WTC11 (cell line): ENCODE measurements around the gene MDM4. TPM values are rescaled to one million over a fixed set of nuclear protein-coding genes. Genes with fewer than 3 reads are reported as not detected.
"Not testable (repeated sequence)": the region's sequence is repeated elsewhere in the genome, so short reads cannot be mapped to it uniquely, and the experiment has no call there.

Source experiments
- ATAC-seq: fragments of 200-7000 bp; cut with Tn5 transposase; 2 replicates; pipeline ENCODE4 v1.10.0; 2021; ENCODE audit warnings: mild to moderate bottlenecking, moderate library complexity
- CTCF ChIA-PET: fragments of 300-600 bp; sonication (Branson Sonifier 250); formaldehyde crosslinking; loops from one replicate; lab custom pipeline; 2021; ENCODE audit warnings: antibody characterized with exemption; lab: Charles Lee
- POLR2A ChIA-PET: fragments of 350-600 bp; sonication (Branson Sonifier 250); formaldehyde crosslinking; loops from one replicate; lab custom pipeline; 2021; ENCODE audit warnings: antibody characterized with exemption; lab: Charles Lee
- DNase-seq: peaks from one replicate; pipeline ENCODE4 v3.0.0; 2021; ENCODE audit warnings: low spot score
- H3K27ac Mint-ChIP-seq: 2 replicates; pipeline ENCODE4 v1.8.0; 2021; ENCODE audit warnings: mixed read lengths
- H3K27me3 Mint-ChIP-seq: 2 replicates; pipeline ENCODE4 v1.8.0; 2021; ENCODE audit warnings: low read depth, mild to moderate bottlenecking, moderate library complexity, mixed read lengths
- H3K36me3 Mint-ChIP-seq: 2 replicates; pipeline ENCODE4 v1.8.0; 2021; ENCODE audit warnings: mixed read lengths
- H3K4me1 Mint-ChIP-seq: 2 replicates; pipeline ENCODE4 v1.8.0; 2022; ENCODE audit warnings: mixed read lengths
- H3K4me3 Mint-ChIP-seq: 2 replicates; pipeline ENCODE4 v1.8.0; 2021; ENCODE audit warnings: mild to moderate bottlenecking, moderate library complexity, mixed read lengths
- H3K9me3 Mint-ChIP-seq: 2 replicates; pipeline ENCODE4 v1.8.0; 2021; ENCODE audit warnings: mixed read lengths
- ATF1 ChIP-seq: sonication (generic); formaldehyde crosslinking; IDR thresholded peaks from 2 replicates; pipeline ENCODE4 v1.8.1; 2023; ENCODE audit warnings: mild to moderate bottlenecking, moderate library complexity, missing genetic modification reagents
- EMX1 ChIP-seq: fragments of 250-450 bp; sonication (Bioruptor Pico); IDR thresholded peaks from 2 replicates; pipeline ENCODE4 v1.8.0; 2021; ENCODE audit warnings: mild to moderate bottlenecking
- ESRRA ChIP-seq: sonication (generic); formaldehyde crosslinking; IDR thresholded peaks from 2 replicates; pipeline ENCODE4 v1.8.1; 2022; ENCODE audit warnings: mild to moderate bottlenecking, missing genetic modification reagents, borderline replicate concordance
- NFYB ChIP-seq: sonication (generic); formaldehyde crosslinking; conservative IDR thresholded peaks from 2 replicates; pipeline ENCODE4 v1.8.0; 2022; ENCODE audit warnings: low read depth, missing genetic modification reagents
- SOX15 ChIP-seq: fragments of 250-450 bp; sonication (Bioruptor Pico); IDR thresholded peaks from 2 replicates; pipeline ENCODE4 v1.9.0; 2021; ENCODE audit warnings: mild to moderate bottlenecking
- TP53 ChIP-seq: sonication (generic); formaldehyde crosslinking; IDR thresholded peaks from 2 replicates; pipeline ENCODE4 v1.8.1; 2023; ENCODE audit warnings: mild to moderate bottlenecking, missing genetic modification reagents
- ZNF138 ChIP-seq: sonication (generic); formaldehyde crosslinking; conservative IDR thresholded peaks from 2 replicates; pipeline ENCODE4 v1.8.1; 2022; ENCODE audit warnings: mild to moderate bottlenecking, moderate library complexity, missing genetic modification reagents
- total RNA-seq: library from RNA; stranded (reverse); gene quantifications from 3 replicates; pipeline ENCODE4 v1.2.3, GENCODE V29; 2021
- TF ChIP-seq, protein P1 (sequence below): sonication (generic); formaldehyde crosslinking; IDR thresholded peaks from 2 replicates; pipeline ENCODE4 v1.8.0; 2022; ENCODE audit warnings: missing genetic modification reagents
- TF ChIP-seq, protein P2 (sequence below): fragments of 250-450 bp; sonication (Bioruptor Pico); IDR thresholded peaks from 2 replicates; pipeline ENCODE4 v1.8.0; 2021; ENCODE audit warnings: mild to moderate bottlenecking
- TF ChIP-seq, protein P3 (sequence below): fragments of 250-450 bp; sonication (Bioruptor Pico); conservative IDR thresholded peaks from 2 replicates; pipeline ENCODE4 v1.9.0; 2021; ENCODE audit warnings: mild to moderate bottlenecking
- TF ChIP-seq, protein P4 (sequence below): sonication (generic); formaldehyde crosslinking; IDR thresholded peaks from 2 replicates; pipeline ENCODE4 v1.8.1; 2022; ENCODE audit warnings: mild to moderate bottlenecking, moderate library complexity, missing genetic modification reagents
- TF ChIP-seq, protein P5 (sequence below): sonication (generic); formaldehyde crosslinking; IDR thresholded peaks from 2 replicates; pipeline ENCODE4 v1.8.1; 2023; ENCODE audit warnings: mild to moderate bottlenecking, missing genetic modification reagents, moderate library complexity
- TF ChIP-seq, protein P6 (sequence below): fragments of 200-600 bp; IDR thresholded peaks from 2 replicates; pipeline ENCODE4 v1.8.0; 2022; ENCODE audit warnings: antibody characterized with exemption
- TF ChIP-seq, protein P7 (sequence below): sonication (generic); formaldehyde crosslinking; IDR thresholded peaks from 2 replicates; pipeline ENCODE4 v1.8.1; 2023; ENCODE audit warnings: mild to moderate bottlenecking, missing genetic modification reagents

The MDM4 gene
- total RNA-seq, 1 experiment from 2014 or later: 76.2 TPM

DNA sequence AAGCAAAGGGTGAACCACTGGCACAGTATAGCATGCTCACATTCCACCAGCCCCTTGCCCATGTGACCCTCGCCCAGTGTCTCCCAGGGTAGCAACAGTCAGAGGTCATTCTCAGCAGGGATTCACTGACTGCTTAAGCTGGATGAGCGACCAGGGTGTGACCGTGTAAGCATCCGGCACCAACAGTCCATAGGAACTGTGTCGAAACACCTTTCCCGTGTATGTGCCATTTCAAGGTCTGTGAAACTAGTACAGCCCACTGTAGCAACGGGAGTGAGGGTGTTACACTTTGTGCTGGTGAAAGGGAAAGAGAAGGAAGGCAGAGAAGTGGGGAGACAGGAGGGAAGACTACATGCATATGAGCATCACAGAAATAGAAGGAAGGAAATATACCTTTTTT is 32.4 kb upstream of the MDM4 start (continued):
- TF ChIP-seq, protein P1, sequence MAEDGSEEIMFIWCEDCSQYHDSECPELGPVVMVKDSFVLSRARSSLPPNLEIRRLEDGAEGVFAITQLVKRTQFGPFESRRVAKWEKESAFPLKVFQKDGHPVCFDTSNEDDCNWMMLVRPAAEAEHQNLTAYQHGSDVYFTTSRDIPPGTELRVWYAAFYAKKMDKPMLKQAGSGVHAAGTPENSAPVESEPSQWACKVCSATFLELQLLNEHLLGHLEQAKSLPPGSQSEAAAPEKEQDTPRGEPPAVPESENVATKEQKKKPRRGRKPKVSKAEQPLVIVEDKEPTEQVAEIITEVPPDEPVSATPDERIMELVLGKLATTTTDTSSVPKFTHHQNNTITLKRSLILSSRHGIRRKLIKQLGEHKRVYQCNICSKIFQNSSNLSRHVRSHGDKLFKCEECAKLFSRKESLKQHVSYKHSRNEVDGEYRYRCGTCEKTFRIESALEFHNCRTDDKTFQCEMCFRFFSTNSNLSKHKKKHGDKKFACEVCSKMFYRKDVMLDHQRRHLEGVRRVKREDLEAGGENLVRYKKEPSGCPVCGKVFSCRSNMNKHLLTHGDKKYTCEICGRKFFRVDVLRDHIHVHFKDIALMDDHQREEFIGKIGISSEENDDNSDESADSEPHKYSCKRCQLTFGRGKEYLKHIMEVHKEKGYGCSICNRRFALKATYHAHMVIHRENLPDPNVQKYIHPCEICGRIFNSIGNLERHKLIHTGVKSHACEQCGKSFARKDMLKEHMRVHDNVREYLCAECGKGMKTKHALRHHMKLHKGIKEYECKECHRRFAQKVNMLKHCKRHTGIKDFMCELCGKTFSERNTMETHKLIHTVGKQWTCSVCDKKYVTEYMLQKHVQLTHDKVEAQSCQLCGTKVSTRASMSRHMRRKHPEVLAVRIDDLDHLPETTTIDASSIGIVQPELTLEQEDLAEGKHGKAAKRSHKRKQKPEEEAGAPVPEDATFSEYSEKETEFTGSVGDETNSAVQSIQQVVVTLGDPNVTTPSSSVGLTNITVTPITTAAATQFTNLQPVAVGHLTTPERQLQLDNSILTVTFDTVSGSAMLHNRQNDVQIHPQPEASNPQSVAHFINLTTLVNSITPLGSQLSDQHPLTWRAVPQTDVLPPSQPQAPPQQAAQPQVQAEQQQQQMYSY (CRISPR knock-in tag): no peak
- TF ChIP-seq, protein P2, sequence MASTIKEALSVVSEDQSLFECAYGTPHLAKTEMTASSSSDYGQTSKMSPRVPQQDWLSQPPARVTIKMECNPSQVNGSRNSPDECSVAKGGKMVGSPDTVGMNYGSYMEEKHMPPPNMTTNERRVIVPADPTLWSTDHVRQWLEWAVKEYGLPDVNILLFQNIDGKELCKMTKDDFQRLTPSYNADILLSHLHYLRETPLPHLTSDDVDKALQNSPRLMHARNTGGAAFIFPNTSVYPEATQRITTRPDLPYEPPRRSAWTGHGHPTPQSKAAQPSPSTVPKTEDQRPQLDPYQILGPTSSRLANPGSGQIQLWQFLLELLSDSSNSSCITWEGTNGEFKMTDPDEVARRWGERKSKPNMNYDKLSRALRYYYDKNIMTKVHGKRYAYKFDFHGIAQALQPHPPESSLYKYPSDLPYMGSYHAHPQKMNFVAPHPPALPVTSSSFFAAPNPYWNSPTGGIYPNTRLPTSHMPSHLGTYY (CRISPR knock-in tag): no peak
- TF ChIP-seq SOX15 (CRISPR knock-in tag) (no peak), TP53 (no peak), ZNF138 (CRISPR knock-in tag) (no peak), ATF1 (no peak), ESRRA (CRISPR knock-in tag) (no peak), NFYB (no peak), EMX1 (no peak)
- TF ChIP-seq, protein P3, sequence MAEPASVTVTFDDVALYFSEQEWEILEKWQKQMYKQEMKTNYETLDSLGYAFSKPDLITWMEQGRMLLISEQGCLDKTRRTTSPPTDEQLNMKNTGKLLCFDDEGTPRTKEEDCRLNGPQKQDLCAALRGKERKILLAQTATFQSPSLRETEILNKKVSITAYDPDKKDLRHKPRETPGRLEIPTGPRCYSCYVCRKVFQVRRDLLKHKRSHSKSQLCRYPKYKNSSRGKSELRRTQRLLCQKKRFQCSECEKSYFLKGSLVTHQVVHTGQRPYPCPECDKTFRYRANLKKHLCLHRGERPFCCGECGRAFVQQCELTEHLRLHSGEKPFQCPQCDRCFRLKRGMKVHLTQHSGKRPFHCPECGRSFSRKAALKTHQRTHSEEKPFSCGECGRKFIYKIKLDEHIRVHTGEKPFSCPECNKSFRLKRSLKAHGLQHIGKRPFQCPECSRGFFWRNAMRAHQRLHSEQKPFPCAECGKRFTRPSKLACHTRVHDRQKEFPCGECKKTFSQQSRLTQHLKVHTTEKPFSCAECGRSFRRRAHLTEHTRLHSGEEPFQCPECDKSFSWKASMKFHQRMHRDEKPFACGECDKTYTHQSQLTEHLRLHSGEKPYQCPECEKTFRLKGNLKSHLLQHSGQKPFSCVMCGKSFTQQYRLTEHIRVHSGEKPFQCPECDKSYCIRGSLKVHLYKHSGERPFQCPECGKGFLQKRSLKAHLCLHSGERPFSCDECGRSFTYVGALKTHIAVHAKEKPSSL: no peak
- TF ChIP-seq, protein P4, sequence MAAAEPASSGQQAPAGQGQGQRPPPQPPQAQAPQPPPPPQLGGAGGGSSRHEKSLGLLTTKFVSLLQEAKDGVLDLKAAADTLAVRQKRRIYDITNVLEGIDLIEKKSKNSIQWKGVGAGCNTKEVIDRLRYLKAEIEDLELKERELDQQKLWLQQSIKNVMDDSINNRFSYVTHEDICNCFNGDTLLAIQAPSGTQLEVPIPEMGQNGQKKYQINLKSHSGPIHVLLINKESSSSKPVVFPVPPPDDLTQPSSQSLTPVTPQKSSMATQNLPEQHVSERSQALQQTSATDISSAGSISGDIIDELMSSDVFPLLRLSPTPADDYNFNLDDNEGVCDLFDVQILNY (CRISPR knock-in tag): no peak
- TF ChIP-seq, protein P5, sequence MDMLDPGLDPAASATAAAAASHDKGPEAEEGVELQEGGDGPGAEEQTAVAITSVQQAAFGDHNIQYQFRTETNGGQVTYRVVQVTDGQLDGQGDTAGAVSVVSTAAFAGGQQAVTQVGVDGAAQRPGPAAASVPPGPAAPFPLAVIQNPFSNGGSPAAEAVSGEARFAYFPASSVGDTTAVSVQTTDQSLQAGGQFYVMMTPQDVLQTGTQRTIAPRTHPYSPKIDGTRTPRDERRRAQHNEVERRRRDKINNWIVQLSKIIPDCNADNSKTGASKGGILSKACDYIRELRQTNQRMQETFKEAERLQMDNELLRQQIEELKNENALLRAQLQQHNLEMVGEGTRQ (CRISPR knock-in tag): no peak
- TF ChIP-seq, protein P6, sequence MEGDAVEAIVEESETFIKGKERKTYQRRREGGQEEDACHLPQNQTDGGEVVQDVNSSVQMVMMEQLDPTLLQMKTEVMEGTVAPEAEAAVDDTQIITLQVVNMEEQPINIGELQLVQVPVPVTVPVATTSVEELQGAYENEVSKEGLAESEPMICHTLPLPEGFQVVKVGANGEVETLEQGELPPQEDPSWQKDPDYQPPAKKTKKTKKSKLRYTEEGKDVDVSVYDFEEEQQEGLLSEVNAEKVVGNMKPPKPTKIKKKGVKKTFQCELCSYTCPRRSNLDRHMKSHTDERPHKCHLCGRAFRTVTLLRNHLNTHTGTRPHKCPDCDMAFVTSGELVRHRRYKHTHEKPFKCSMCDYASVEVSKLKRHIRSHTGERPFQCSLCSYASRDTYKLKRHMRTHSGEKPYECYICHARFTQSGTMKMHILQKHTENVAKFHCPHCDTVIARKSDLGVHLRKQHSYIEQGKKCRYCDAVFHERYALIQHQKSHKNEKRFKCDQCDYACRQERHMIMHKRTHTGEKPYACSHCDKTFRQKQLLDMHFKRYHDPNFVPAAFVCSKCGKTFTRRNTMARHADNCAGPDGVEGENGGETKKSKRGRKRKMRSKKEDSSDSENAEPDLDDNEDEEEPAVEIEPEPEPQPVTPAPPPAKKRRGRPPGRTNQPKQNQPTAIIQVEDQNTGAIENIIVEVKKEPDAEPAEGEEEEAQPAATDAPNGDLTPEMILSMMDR: no peak
- TF ChIP-seq, protein P7, sequence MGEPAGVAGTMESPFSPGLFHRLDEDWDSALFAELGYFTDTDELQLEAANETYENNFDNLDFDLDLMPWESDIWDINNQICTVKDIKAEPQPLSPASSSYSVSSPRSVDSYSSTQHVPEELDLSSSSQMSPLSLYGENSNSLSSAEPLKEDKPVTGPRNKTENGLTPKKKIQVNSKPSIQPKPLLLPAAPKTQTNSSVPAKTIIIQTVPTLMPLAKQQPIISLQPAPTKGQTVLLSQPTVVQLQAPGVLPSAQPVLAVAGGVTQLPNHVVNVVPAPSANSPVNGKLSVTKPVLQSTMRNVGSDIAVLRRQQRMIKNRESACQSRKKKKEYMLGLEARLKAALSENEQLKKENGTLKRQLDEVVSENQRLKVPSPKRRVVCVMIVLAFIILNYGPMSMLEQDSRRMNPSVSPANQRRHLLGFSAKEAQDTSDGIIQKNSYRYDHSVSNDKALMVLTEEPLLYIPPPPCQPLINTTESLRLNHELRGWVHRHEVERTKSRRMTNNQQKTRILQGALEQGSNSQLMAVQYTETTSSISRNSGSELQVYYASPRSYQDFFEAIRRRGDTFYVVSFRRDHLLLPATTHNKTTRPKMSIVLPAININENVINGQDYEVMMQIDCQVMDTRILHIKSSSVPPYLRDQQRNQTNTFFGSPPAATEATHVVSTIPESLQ (CRISPR knock-in tag): no peak

DNA sequence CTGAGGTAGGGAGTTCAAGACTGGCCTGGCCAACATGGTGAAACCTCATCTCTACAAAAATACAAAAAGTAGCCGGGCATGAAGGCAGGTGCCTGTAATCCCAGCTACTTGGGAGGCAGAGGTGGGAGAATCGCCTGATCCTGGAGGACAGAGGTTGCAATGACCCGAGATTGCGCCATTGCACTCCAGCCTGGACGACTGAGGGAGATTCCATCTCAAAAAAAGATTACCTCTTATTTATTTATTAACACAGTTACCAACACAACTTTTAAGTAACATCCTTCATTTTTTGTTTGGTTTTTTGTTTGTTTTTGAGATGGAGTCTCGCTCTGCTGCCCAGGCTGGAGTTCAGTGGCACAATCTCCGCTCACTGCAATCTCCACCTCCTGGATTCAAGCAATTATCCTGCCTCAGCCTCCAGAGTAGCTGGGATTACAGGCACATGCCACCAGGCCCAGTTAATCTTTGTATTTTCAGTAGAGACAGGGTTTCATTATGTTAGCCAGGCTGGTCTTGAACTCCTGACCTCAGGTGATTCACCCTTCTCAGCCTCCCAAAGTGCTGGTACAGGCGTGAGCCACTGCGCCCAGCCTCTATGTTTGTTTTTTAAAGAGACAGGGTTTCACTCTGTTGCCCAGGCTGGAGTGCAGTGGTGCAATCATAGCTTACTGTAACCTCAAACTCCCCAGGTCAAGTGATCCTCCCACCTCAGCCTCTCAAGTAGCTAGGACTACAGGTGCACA is 29.5 kb upstream of the MDM4 start:
- peaks cover 22% of the 10 kb centered on the region for H3K4me1 Mint-ChIP-seq
- H3K36me3 Mint-ChIP-seq, H3K27ac Mint-ChIP-seq, DNase-seq, H3K4me3 Mint-ChIP-seq, H3K27me3 Mint-ChIP-seq, ATAC-seq, H3K9me3 Mint-ChIP-seq, POLR2A ChIA-PET: not testable (repeated sequence)
- CTCF ChIA-PET: interaction anchor here (0.9 to 5.5 kb wide), 4 partner anchors 17 to 88 kb away, joined by 3 to 43 read pairs (median 4); no protein-coding TSS in a partner anchor
